ENCODE results near the gene KLHL24.
"Not testable (repeated sequence)": the region's sequence is repeated elsewhere in the genome, so short reads cannot be mapped to it uniquely, and the experiment has no call there.

The KLHL24 gene

DNA sequence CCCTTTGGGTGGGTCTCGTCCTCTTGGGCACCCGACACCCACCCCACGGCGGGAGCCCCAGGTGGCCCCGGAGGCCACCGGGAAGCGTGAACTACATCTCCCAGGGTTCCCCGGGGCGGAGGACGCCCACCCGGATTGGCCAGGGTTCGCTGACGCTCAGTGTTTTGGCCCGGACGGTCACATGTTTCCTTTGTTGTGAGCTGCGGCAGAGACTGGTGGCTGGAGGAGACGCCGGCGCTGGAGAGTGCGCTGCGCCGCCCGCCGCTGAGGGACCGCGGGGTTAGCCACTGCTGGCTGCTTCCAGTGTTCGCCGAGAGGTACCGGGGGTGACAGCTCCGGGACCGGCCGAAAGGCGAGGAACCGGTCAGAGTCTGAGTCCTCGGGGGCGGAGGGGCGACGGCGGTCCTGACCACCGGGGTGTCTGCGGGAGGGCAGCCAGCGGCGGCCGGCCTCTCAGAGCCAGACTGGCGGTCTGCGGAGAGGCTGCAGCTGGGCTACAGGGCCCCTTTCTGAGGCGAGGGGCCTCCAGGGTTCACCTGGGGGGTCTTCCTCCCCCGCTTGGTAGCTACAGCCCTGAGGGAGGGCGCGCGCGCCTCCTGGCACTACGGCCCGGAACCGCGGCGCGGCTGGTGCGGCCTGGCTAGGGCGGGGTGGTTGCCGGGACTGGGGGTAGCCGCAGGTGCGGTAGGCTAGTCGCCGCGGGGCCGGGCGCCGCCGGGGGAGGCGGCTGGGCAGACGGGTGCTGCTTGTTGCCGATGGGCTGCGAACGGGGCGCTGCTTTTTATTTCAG lies at the start of gene KLHL24:
TSS of gene KLHL24 (plus strand) at position 193 of the 790 bp plus-strand sequence. CDS start 14,734 bp downstream, outside the sequence.
- peak; percentile 76 for DNase-seq

- no peak for DNase-seq
Measured at GRCh38 chr3:183586477-183586876, 48.9 kb upstream of the KLHL24 start.

DNA sequence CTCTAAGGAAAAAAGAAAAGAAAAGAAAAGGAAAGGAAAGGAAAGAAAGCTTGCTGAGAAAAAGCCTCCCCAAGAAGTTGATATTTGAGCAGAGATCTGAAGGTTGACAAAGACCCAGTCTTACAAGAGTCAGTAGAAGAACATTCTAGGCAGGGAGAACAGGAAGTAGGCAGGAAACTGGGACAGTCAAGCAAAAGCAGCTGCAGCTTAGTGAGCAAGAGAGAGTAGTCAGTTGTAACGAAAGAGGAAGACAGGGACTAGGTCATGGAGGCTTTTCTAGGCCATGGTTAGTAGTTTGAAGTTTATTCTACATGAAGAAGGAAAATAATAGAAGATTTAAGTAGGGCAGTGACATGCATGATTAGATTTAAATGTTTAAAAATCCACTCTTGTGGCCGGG lies 48.1 kb upstream of the KLHL24 start:
- DNase-seq = no peak

DNA sequence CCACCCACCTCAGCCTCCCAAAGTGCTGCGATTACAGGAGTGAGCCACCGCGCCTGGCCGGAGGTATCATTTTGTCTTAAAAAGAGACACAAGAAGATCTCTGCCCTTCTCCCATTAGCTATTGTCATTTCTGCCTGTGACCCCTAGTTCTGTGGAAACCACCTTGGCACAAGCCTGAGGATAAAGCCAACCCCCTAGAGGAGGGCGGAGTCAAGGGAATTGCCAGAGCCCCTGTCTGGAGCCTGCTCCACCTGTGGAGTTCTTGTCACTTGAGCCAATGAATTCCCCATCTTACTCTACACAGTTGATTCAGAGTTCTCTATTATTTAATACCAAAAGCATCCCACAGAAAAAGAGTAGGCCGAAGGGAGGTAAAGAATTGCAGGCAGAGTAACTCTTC lies 45.0 kb upstream of the KLHL24 start:
- no peak for DNase-seq

- no peak for DNase-seq
Measured at GRCh38 chr3:183591881-183592521, 43.4 kb upstream of the KLHL24 start.

DNA sequence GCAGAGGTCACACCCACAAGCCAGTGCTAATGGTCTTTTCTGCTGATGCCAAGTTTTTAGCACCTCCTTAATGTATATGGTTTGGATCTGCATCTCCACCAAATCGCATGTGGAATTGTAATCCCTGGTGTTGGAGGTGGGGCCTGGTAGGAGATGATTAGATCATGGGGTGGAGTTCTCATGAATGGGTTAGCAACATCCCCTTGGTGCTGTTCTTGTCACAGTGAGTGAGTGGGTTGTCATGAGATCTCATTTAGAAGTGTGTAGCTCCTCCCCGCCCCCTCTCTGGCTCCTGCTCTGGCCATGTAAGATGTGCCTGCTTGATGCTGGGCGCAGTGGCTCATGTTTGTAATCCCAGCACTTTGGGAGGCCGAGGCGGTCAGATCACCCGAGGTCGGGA lies 42.6 kb upstream of the KLHL24 start:
- no peak for DNase-seq

DNA sequence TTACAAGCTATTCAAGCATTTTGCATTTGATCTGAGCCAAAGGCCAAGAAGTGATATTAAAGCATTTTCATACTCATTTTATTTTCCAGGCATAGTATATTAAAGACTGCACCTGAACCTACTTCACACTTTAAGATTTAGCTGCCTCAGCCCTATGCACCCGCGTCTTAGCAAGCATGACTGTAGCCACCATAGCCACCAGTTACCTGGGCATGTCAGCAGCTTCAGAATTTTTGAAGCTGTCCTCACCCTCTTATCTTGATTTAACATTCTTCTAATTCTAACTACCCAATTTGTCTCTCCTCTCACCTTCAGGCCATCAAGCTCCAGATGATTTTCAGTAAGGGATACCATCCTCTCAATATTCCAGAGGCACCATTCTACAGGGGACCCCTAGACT lies 40.8 kb upstream of the KLHL24 start:
- no peak for DNase-seq

GRCh38 chr3:183597959-183598358 lies 37.5 kb upstream of the KLHL24 start:
- DNase-seq = no peak

GRCh38 chr3:183611326-183611725 lies 24.1 kb upstream of the KLHL24 start:
- DNase-seq = not testable (repeated sequence)

- DNase-seq = no peak
Measured at GRCh38 chr3:183613366-183614285, 21.8 kb upstream of the KLHL24 start.

GRCh38 chr3:183618542-183618941 lies 16.9 kb upstream of the KLHL24 start:
- no peak for DNase-seq

GRCh38 chr3:183619010-183619409 lies 16.4 kb upstream of the KLHL24 start:
- DNase-seq = no peak

GRCh38 chr3:183619624-183620251 lies 15.7 kb upstream of the KLHL24 start:
- no peak for DNase-seq

DNA sequence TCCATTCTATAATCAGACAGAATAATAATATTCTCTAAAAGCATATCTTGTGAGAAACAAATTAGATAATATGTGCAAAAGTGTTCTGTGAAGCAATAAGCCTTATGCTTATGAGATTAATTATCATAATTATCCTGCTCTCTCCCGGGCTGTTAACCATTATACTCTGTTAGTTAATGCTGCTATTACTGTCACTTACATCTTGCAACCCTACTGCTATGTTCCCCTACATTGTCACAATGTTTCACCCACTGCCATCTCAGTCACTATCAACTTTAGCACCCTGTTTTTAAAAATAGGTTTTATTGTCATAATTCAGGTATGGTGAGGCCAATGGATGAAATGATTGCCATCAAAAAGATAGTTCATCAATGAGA lies 15.2 kb upstream of the KLHL24 start:
- DNase-seq = no peak

DNA sequence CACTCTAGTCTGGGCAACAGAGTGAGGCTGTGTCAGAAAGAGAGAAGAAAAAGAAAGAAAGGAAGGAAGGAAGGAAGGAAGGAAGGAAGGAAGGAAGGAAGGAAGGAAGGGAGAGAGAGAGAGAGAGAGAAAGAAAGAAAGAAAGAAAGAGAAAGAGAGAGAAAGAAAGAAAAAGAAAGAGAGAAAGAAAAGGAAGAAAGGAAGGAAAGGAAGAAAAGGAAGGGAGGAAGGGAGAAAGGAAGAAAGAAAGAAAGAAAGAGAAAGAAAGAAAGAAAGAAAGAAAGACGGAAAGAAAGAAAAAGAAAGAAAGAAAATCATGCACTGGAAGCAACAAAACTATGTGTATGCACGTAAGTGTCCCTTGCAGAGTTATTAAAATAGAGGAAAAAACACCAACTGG lies 12.9 kb upstream of the KLHL24 start:
- not testable (repeated sequence) for DNase-seq

GRCh38 chr3:183626877-183627594 lies 8.4 kb upstream of the KLHL24 start:
- no peak for DNase-seq

DNA sequence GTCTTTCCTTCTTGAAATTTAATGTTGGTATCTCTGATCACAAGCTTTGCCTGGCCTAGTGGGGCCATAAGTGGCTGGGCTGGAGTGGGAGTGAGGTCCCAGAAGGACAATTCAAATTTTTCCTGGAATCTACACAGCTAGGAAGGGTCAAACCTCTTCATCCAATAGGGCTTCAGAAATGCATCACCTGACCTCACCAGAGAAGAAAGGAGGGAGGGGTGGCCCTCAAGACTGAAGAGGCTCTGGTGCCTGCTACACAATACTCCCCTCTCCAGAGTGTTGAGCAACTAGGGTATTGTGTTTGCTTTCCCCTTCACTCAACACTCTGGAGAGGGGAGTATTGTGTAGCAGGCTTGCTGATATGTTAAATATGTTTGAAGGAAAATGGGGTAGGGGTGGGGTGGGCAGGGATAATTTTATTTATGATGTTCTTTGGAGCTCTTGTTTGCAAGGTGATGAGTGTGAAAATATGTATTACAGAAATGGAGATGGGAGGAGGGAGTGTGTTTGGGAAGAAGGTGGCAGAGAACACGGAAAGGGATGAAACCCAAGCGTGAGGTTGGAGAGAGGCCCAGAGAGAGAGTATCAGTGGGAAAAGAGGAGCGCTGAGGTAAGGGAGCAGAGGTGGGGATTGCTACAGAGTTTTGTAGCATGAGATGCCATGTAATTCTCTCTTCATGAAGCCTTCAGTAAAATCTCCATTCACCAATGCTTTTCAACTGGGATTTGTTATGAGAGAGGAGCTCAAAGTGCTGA lies 5.7 kb upstream of the KLHL24 start:
- DNase-seq = no peak

DNA sequence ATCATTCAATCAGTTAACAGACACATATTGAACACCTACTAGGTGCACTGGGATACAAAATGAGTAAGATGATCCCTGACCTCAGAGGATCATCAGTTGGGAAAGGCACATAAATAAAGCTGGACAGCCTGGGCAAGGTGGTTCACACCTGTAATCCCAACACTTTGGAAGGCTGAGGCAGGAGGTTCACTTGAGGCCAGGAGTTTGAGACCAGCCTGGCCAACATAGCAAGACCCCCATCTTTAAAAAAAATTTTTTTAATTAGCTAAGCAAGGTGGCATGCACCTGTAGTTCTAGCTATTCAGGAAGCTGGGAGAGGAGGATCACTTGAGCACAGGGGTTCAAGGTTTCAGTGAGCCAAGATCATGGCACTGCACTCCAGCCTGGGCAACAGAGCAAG lies 3.7 kb upstream of the KLHL24 start:
- DNase-seq = no peak

- not testable (repeated sequence) for DNase-seq
Measured at GRCh38 chr3:183632725-183633124, 2.7 kb upstream of the KLHL24 start.

DNA sequence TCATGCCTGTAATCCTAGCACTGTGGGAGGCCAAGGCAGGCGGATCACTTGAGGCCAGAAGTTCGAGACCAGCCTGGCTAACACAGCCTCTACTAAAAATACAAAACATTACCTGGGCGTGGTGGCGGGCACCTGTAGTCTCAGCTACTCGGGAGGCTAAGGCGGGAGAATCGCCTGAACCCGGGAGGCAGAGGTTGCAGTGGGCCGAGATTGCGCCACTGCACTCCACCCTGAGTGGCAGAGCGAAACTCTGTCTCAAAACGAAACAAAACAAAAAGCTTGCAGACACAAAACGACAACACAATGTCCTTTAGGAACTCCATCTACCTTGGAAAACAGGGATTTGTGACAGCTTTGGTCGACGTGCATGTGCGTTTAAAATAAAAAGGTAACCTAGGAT lies 716 bp upstream of the KLHL24 start:
- DNase-seq = no peak

DNA sequence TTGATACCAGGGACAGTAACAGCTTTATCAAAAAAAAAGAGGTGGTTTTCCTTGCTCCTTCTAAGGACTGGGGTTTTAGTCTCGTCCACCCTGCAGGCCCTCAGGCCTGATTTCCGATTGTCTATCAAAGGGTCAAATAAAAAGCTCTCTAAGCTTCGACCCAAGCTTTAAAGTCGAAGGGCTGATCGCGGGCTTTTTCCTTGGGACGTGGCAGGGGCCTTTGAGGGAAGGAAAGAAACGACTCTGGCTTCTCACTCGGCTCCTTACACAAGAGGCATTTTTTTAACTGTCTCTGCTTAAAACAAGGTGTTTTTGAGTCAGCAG lies 354 bp upstream of the KLHL24 start:
- DNase-seq = no peak
